Glutamatergic neuron (in vitro differentiated cells): ENCODE measurements around the gene LIN52. TPM values are rescaled to one million over a fixed set of nuclear protein-coding genes. Genes with fewer than 3 reads are reported as not detected.

Source experiments
- DNase-seq: peaks from one replicate; pipeline ENCODE4 v3.0.0; 2022
- H3K27ac Mint-ChIP-seq: one replicate; pipeline ENCODE4 v1.8.0; 2020; ENCODE audit warnings: mild to moderate bottlenecking, mixed read lengths, inconsistent platforms; ENCODE audit not compliant: unreplicated experiment
- H3K27me3 Mint-ChIP-seq: one replicate; pipeline ENCODE4 v1.8.0; 2020; ENCODE audit warnings: mild to moderate bottlenecking, moderate library complexity, mixed read lengths, inconsistent platforms; ENCODE audit not compliant: unreplicated experiment
- H3K36me3 Mint-ChIP-seq: one replicate; pipeline ENCODE4 v1.8.0; 2020; ENCODE audit warnings: mild to moderate bottlenecking, mixed read lengths, inconsistent platforms; ENCODE audit not compliant: unreplicated experiment
- H3K4me1 Mint-ChIP-seq: one replicate; pipeline ENCODE4 v1.8.0; 2020; ENCODE audit warnings: mild to moderate bottlenecking, low read depth, mixed read lengths, inconsistent platforms; ENCODE audit not compliant: unreplicated experiment
- H3K4me3 Mint-ChIP-seq: one replicate; pipeline ENCODE4 v1.8.0; 2020; ENCODE audit warnings: mild to moderate bottlenecking, mixed read lengths, inconsistent platforms; ENCODE audit not compliant: unreplicated experiment
- H3K9me3 Mint-ChIP-seq: one replicate; pipeline ENCODE4 v1.8.0; 2020; ENCODE audit warnings: mild to moderate bottlenecking, moderate library complexity, mixed read lengths, inconsistent platforms; ENCODE audit not compliant: unreplicated experiment
- total RNA-seq: library from RNA; stranded (reverse); fragmentation: NEBNext Ultra II Directional; extraction: Animal tissue kit (Norgen Biotek cat#: 25700); gene quantifications from one replicate; pipeline ENCODE4 v1.2.1, GENCODE V29; 2021; ENCODE audit not compliant: unreplicated experiment
- TF ChIP-seq, protein P1 (sequence below): fragments of 200-600 bp; sonication (generic); IDR thresholded peaks from one replicate; pipeline ENCODE4 v1.5.0; 2021; ENCODE audit not compliant: partially characterized antibody, unreplicated experiment

LIN52 gene
- total RNA-seq, 1 donor from 2014 or later = 4.5 TPM

DNA sequence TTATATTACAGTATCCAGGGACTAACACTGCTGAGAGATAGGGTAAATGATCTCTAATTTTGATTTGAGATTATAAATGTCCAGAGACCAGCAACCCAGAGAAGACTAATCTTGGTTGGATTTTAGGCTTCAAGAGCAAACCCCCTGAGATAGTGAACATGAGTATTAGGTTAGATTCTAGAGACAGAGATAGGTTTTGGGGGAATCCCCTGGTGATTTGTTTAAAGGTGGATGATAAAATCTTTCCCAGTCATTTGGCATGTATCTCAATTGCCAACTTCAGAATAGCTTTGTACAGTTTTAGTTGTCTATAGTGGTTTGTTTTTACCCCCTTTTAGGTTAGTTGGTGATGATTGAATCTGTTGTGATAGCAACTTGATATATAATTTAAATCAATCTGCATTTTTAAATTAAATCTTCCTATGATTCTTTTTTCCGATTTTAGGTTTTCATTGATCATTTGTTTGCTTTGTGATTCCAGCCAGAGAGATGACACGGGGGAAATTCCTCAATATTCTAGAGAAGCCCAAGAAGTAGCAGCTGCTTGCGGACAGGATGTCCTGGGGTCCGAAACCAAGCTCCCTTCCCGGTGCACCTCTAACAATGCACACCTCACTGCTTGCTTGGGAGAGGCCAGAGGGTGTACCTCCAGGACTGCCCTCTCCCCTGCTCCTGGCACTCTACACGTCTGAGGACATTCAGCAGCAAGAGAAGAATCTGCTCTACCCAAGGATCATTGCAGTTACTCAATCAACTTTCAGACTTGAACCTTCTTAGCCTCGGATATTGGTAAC lies 113.9 kb downstream of the LIN52 start:
- no peak for DNase-seq
- TF ChIP-seq, protein P1, sequence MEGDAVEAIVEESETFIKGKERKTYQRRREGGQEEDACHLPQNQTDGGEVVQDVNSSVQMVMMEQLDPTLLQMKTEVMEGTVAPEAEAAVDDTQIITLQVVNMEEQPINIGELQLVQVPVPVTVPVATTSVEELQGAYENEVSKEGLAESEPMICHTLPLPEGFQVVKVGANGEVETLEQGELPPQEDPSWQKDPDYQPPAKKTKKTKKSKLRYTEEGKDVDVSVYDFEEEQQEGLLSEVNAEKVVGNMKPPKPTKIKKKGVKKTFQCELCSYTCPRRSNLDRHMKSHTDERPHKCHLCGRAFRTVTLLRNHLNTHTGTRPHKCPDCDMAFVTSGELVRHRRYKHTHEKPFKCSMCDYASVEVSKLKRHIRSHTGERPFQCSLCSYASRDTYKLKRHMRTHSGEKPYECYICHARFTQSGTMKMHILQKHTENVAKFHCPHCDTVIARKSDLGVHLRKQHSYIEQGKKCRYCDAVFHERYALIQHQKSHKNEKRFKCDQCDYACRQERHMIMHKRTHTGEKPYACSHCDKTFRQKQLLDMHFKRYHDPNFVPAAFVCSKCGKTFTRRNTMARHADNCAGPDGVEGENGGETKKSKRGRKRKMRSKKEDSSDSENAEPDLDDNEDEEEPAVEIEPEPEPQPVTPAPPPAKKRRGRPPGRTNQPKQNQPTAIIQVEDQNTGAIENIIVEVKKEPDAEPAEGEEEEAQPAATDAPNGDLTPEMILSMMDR = no peak
- peaks cover 2% of the 10 kb centered on the region for H3K27me3 Mint-ChIP-seq
- H3K4me3 Mint-ChIP-seq = no peak overlapping the region
- peaks cover 6% of the 10 kb centered on the region for H3K36me3 Mint-ChIP-seq
- no peak overlapping the region for H3K27ac Mint-ChIP-seq
- peaks cover 4% of the 10 kb centered on the region for H3K4me1 Mint-ChIP-seq
- H3K9me3 Mint-ChIP-seq = no peaks in the 10 kb centered on the region

DNA sequence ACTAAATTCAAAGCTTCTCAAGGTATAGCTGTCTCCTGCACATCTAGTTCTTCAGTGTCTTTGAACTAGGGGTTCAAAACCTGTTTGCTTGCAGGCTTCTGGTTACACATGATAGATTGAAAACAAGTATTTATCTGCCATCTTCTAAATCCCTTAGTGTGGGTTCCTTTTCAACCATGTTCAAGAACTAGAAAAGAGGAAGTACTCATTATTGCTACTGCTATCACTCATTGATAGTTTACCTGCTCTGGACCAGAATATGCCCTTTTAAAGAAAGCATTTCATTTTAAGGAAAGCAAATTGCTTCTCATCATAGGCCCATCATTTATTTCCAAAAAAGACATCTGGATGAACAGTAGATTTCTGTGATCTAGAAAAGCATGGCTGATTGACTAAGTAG lies 117.4 kb downstream of the LIN52 start:
- peaks cover 6% of the 10 kb centered on the region for H3K27me3 Mint-ChIP-seq
- no peak for DNase-seq
- peaks cover 6% of the 10 kb centered on the region for H3K4me1 Mint-ChIP-seq
- H3K36me3 Mint-ChIP-seq = peaks cover 6% of the 10 kb centered on the region
- H3K4me3 Mint-ChIP-seq = no peak overlapping the region
- no peak overlapping the region for H3K27ac Mint-ChIP-seq
- TF ChIP-seq, protein P1 = no peak
- H3K9me3 Mint-ChIP-seq = no peaks in the 10 kb centered on the region

DNA sequence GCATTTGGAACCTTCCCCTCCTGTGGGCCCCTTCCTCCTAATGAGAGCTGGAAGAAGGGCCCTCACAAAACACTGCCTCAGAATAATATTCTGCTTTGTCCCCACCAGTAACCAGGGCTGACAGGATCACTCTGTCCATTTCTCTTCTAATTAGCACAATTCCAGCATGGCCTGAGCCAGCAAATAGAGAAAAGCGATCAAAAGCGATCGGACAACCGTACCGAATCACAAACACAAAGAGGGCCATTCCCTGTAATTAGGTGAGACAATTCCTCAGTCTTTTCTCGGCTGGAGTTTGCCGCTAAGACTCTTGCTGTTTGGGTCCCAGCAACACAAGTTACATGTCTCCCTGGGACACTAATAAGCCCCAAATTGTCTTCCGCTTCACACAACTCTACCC lies 118.9 kb downstream of the LIN52 start:
- H3K4me3 Mint-ChIP-seq = no peak overlapping the region
- H3K27ac Mint-ChIP-seq = no peak overlapping the region
- H3K27me3 Mint-ChIP-seq = peaks cover 6% of the 10 kb centered on the region

DNA sequence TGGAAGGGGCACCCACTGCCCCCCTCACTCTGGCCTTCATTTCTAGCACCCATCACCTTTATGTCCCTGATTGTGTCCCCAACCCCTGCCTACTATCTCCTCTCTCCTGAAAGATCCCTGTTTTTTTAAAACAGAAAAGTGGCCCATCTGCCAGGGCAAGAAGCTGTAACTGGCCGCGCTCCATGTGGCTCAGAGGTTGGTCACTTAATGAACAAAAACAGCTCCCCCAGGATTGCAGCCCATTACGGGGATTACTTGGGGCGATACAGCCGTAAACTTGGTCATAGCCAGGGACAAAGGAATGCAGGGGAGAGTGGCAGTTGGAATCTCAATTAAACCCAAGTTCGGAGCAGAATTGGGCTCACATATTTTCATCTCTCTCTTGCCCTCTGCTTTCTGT lies 119.7 kb downstream of the LIN52 start:
- H3K27ac Mint-ChIP-seq = no peak overlapping the region
- H3K36me3 Mint-ChIP-seq = peaks cover 1% of the 10 kb centered on the region
- peaks cover 4% of the 10 kb centered on the region for H3K27me3 Mint-ChIP-seq
- TF ChIP-seq, protein P1 = no peak
- no peak for DNase-seq
- no peaks in the 10 kb centered on the region for H3K9me3 Mint-ChIP-seq
- H3K4me1 Mint-ChIP-seq = peaks cover 6% of the 10 kb centered on the region
- H3K4me3 Mint-ChIP-seq = no peak overlapping the region

More for the DNA sequence above, 118.9 kb downstream of the LIN52 start:
- H3K9me3 Mint-ChIP-seq = no peaks in the 10 kb centered on the region
- TF ChIP-seq, protein P1 = no peak
- H3K4me1 Mint-ChIP-seq = peaks cover 6% of the 10 kb centered on the region
- H3K36me3 Mint-ChIP-seq = peaks cover 6% of the 10 kb centered on the region
- no peak for DNase-seq

DNA sequence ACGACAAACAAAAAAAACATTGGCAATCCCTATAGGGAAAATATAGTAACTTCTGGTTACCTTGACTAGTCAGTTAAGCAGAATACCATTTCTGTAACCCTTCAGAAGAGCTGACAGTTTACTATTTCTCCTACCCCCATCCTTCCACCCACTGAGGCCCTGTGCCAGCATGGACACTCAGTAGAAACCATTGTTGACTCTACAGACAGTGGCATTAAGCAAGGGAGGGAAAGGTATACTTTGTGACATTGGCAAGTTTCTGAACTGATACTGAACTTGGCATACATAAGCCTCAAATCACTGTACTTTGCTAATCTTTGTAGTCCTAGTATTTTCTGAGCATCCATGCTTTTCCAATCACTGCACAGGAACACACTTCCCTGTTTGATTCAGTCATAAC lies 121.1 kb downstream of the LIN52 start:
- Mint-ChIP-seq H3K9me3 (no peaks in the 10 kb centered on the region), H3K36me3 (no peaks in the 10 kb centered on the region), H3K4me3 (no peak overlapping the region), H3K27ac (no peak overlapping the region), H3K27me3 (peaks cover 4% of the 10 kb centered on the region), H3K4me1 (peaks cover 6% of the 10 kb centered on the region)
- no peak for DNase-seq
- TF ChIP-seq, protein P1 = no peak
